ENCODE data around the gene NIPSNAP2.
"Not testable (repeated sequence)": the region's sequence is repeated elsewhere in the genome, so short reads cannot be mapped to it uniquely, and the experiment has no call there.

NIPSNAP2 gene

GRCh38 chr7:55977831-55978230, 13.4 kb downstream of the NIPSNAP2 start:
- no peak for DNase-seq

GRCh38 chr7:55980266-55980665, 15.9 kb downstream of the NIPSNAP2 start:
- DNase-seq: no peak

- DNase-seq: no peak
These were observed 19.2 kb downstream of the NIPSNAP2 start for GRCh38 chr7:55983537-55983936.

- DNase-seq: no peak
These were observed 28.0 kb downstream of the NIPSNAP2 start for GRCh38 chr7:55992346-55992745.

- DNase-seq: no peak
These were observed 32.6 kb downstream of the NIPSNAP2 start for GRCh38 chr7:55996856-55997500.

- DNase-seq: no peak
These were observed 39.4 kb downstream of the NIPSNAP2 start for GRCh38 chr7:56003749-56004148.

GRCh38 chr7:56007167-56007652, 42.8 kb downstream of the NIPSNAP2 start:
- peak in 1 of 2 experiments; percentile 27 for DNase-seq

- DNase-seq: peak in 1 of 2 experiments; percentile 7
These were observed 43.5 kb downstream of the NIPSNAP2 start for GRCh38 chr7:56007891-56008290.

- DNase-seq: peak; percentile 95 to 99
These were observed 45.3 kb downstream of the NIPSNAP2 start for GRCh38 chr7:56009695-56010094.

GRCh38 chr7:56017015-56017414, 52.6 kb downstream of the NIPSNAP2 start:
- not testable (repeated sequence) for DNase-seq

- no peak for DNase-seq
These were observed 55.1 kb downstream of the NIPSNAP2 start for GRCh38 chr7:56019501-56019900.

- DNase-seq: no peak
These were observed 59.1 kb downstream of the NIPSNAP2 start for GRCh38 chr7:56023500-56023899.

GRCh38 chr7:56026538-56026937, 62.2 kb downstream of the NIPSNAP2 start:
- DNase-seq: no peak

GRCh38 chr7:56028942-56029630, 64.7 kb downstream of the NIPSNAP2 start:
- no peak for DNase-seq

- DNase-seq: no peak
These were observed 66.0 kb downstream of the NIPSNAP2 start for GRCh38 chr7:56030340-56030739.

GRCh38 chr7:56031556-56031955, 67.2 kb downstream of the NIPSNAP2 start:
- not testable (repeated sequence) for DNase-seq

GRCh38 chr7:56032578-56032977, 68.2 kb downstream of the NIPSNAP2 start:
- not testable (repeated sequence) for DNase-seq

- peak; percentile 95 to 96 for DNase-seq
These were observed 69.5 kb downstream of the NIPSNAP2 start for GRCh38 chr7:56033671-56034432.

GRCh38 chr7:56040730-56041129, 76.3 kb downstream of the NIPSNAP2 start:
- no peak for DNase-seq

GRCh38 chr7:56045758-56046157, 81.4 kb downstream of the NIPSNAP2 start:
- DNase-seq: not testable (repeated sequence)

GRCh38 chr7:56046721-56047445, 82.5 kb downstream of the NIPSNAP2 start:
- no peak for DNase-seq

GRCh38 chr7:56047446-56048116, 83.2 kb downstream of the NIPSNAP2 start:
- DNase-seq: not testable (repeated sequence)

Data from NCI-H526 (cell line).